Right ventricle myocardium superior (tissue), 1 donor: Measurements from ENCODE around the gene PBX3. TPM values are rescaled to one million over a fixed set of nuclear protein-coding genes. Genes with fewer than 3 reads are reported as not detected.

Experiments used
- ATAC-seq: fragments of 200-7000 bp; cut with Tn5 transposase; one replicate; pipeline ENCODE4 v1.9.1; 2020; ENCODE audit warnings: mild to moderate bottlenecking; ENCODE audit not compliant: poor library complexity
- DNase-seq: peaks from one replicate; pipeline ENCODE4 v3.0.0-alpha.2; 2020
- intact Hi-C: fragments of 100-400 bp; cut with DNase I; formaldehyde crosslinking; loops from one replicate; pipeline ENCODE4 v1.11.2; 2022
- total RNA-seq: library from RNA; stranded (reverse); fragmentation: NEBNext Ultra II Directional; extraction: Animal tissue kit (Norgen Biotek cat#: 25700); gene quantifications from one replicate; pipeline ENCODE4 v1.2.1, GENCODE V29; 2021
- donor health status: DM: no; HTN: yes; CAD: no; lungs with severe emphysema.

The PBX3 gene
- total RNA-seq, 1 donor from 2014 or later = 54.1 TPM

DNA sequence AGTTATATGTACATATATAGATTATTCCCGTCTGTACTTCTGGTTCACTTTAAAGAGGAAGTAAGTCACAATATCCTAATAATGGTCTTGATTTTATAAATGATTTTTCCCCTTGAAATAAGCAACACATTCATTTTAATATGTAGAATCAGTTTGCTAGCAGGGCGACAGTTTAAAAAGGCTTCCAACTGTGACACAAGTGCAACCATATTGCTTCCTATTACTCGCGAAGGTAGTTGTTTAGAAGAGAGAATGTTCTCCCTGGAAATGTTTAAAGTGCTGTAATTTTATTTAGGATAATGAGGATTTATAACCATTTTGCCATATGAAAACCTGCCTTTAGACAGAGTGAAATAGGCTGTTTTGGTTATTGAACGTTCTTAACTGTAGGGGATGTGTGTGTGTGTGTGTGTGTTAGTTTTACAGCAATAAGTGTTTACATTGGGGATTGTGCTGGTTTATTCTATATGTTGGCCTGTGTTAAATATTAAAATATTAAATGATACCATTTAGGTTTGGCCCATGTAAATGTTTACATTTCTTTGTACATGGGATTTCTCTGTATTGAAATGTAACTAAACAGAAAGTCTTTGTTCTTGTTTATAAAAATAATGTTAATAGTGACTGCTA lies 138.3 kb downstream of the PBX3 start:
- DNase-seq (no peak), ATAC-seq (no peak)
- intact Hi-C loops = loop anchor here (10.0 kb wide), 1 partner anchor 131 kb away; no protein-coding TSS in a partner anchor

DNA sequence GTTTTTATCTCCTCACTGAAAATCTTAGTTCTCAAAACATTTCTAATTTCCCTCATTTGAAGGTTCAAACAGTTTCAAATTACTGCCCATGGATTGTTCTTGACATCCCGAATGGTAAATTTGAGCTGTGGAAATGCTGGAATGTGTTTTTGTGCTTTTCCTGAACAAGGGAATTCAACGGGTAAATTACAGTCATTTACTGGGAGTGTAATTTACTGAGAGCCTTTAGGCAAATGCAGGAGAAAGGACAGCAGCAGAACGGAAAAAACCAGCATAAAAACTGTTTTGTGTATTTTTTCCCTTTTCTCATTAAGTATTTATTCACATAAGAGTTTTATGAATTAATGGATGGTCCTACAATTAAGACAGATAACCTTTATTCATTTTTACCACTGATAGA lies 139.2 kb downstream of the PBX3 start:
- no peak for ATAC-seq
- DNase-seq = no peak
- intact Hi-C loops = loop anchor here (10.0 kb wide), 1 partner anchor 132 kb away; no protein-coding TSS in a partner anchor

DNA sequence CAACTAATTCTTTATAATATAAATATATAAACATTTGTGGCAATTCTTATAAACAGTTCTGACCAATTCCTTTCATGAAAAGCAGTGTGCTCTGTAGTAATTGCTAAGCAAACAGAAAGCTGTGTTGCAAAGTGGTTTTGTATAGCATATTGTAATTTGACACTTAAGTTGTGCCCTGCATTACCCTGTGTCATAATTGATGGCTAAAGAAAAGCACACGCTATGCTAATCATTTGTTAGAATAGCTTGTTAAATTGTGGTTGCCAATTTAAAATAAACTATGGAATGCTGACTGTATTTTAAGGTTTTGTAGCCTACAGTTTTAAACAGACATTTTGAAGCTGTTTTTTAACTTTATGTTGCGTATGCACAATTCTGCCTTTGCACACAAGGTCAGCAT lies 140.0 kb downstream of the PBX3 start:
- DNase-seq = no peak
- intact Hi-C loops = loop anchor here (10.0 kb wide), 1 partner anchor 132 kb away; no protein-coding TSS in a partner anchor
- ATAC-seq = no peak

DNA sequence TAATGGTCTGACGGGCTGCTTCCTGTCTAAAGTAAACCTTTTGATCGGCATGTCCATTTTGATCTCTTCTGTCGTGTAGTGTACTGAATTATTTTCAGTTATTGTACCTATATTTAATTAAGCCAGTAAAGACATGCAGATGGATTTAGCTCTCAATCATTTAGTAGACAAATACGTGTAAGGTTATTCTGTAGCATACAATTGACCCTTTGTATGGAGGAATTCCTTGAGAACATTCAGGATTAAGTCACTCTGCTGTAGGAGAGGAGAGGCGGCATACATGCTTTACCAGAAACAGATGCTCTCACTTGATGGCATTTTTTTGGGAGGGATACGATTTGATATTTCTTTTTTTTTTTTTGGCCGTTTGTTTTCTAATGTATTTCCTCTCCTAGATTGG lies 141.0 kb downstream of the PBX3 start:
- ATAC-seq (no peak), DNase-seq (no peak)
- intact Hi-C loops = loop anchor here (10.0 kb wide), 1 partner anchor 133 kb away; no protein-coding TSS in a partner anchor

DNA sequence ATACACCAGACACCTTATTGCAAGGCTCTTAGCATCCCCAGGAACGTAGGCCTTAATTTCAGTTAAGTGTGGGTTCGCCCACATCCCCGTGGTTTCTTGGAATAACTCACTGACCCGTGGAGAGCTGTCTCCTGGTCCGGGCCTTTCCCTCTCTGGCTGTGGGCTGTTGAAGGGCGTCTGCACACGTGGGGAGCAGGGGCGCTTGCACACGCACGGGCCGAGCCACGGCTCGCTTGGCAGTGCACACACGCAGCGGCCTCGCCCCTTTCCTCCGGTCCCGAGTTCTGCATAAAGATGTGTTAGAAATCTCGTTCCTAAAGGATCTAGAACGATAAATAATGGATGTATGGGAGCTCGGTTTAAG lies 141.9 kb downstream of the PBX3 start:
- peak; percentile 81 for ATAC-seq
- DNase-seq = peak; percentile 54
- intact Hi-C loops = loop anchor here (10.0 kb wide), 1 partner anchor 134 kb away; no protein-coding TSS in a partner anchor

DNA sequence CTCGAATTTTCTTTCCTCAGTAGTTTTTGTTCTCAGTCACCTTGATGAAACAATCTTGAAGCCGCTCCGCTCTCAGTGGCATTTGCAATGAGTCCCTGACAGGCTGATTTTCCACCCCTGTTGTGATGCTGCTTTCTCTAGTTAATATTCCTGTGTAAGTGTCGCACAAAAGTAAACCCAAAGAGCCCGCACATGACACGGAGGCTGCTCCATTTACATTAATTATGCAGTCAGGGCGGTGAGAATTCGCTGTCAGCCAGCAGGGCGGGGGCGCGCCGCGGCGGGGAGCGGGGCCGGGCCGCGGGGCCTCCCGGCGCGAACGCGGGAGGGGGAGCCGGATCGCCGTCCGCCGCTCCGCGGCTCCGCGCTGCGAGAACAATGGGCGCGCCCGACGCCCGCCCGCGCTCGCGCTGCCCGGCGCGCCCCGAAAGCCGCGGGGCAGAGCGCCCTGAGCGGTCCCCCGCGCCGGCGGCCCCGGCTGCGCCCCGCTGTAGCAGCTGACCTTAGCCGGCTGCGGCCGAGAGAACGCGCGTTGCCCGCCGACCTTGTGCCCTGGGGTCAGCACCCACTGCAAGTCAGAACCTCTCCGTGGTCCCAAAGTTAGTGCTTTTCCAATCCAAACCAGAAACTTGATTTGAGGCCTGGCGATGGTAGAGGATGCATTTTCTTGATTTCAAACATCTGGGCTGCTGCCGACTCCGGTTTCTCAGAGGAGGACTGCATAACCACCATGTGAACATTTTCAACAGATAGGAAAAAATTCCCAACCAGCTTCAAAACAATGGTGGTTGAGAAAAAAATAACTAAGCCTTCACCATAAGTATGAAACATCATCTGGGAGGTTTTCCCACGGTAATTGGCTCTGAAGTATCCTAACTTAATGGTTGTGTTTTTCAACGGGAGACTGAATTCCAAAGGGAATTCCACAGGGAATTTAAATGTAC lies 142.6 kb downstream of the PBX3 start:
- DNase-seq (peak; percentile 65), ATAC-seq (peak; percentile 80)
- intact Hi-C loops = loop anchor here (10.0 kb wide), 1 partner anchor 135 kb away; no protein-coding TSS in a partner anchor

DNA sequence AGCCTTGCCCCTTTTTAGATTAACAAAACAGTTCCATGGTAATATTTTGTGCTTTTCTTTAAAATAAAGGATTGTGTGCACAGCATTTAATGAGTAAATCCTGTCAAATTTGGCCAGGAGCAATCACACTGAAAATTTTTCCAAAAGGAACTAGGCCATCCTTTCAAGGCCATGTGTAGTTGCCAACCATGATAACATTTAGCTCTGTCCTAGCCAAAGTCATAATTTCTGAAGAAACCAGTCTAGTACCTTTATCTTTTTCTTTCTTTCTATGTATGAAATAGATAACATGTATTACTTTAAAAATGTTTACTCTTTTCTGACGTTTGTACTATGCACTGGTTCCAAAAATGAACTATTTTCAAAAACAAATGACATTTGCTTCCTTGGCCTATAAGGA lies 143.7 kb downstream of the PBX3 start:
- DNase-seq (no peak), ATAC-seq (no peak)
- intact Hi-C loops = no loop called here

DNA sequence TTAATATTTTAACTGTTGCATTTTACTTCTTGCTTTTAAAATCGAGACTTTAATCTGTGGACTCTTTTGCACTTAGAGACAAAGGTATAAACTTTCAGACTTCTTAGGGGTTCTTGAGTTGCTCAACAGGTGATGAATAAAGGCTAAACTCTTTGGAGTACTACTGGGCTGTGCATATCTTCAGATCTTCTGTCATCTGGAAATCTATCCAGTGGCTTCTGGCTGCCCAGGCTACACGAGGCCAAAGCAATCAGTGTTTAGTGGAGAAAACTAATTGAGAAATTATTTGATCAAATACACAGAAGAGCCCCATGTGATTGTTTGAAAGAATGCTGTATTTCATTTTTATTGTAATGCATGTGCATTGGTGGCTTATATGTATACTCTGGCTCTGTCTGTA lies 146.1 kb downstream of the PBX3 start:
- ATAC-seq (no peak), DNase-seq (no peak)
- intact Hi-C loops = no loop called here

DNA sequence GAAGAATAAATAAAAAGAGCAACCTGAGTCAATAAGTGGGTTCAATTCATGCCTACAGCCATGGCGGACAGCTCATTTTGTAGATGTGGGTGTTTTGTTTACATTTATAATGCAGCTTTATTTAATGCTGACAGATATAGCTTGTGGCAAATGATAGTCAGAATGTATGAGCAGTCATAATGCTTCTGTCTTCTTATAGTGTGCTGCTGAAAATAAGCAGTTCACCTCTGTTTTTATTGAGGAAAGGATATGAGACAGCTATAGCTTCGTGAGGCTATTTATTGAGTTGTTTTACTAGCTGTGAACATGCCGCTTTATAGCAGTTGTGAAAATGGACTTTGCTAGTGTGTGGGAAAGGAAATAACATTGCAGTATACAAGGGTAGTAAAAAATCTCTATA lies 147.4 kb downstream of the PBX3 start:
- intact Hi-C loops = no loop called here
- ATAC-seq = no peak
- no peak for DNase-seq

DNA sequence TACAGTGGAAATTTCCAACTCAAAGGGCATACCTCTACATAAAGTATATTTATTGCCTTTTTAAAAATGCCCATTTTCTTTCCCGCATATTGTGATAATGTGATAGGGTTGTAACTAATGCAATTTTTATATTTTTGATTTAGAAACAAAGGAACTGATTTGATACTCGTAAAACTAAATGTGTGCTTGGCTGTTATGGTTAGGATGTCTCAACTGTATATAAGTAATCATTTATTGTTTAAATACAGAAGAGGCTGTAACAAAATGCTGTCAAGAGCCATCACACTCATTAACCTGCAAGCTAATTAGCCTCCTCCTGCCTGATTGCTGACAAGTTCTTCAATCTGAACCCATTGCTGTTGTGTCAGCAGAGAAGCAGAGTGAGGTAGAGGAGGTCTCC lies 149.2 kb downstream of the PBX3 start:
- no peak for DNase-seq
- intact Hi-C loops = no loop called here
- ATAC-seq = no peak

DNA sequence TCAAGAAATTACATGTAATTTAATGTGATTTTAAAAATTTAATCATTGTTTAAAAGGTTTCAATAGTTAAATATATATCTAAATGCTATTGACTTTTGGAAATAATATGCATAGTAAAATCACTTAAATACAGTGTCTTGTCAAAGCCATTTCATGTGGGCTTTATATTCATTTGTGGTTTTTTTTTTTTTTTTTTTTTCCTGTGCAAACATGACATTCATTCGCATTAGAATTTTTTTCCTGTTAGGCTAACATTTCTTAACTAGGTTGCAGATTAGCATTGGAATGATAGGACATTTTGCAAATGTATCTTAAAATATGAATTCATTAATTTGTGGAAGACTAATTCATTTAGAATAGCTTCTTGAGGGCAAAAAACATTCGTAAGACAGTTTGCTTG lies 149.8 kb downstream of the PBX3 start:
- intact Hi-C loops = no loop called here
- DNase-seq = no peak
- no peak for ATAC-seq

DNA sequence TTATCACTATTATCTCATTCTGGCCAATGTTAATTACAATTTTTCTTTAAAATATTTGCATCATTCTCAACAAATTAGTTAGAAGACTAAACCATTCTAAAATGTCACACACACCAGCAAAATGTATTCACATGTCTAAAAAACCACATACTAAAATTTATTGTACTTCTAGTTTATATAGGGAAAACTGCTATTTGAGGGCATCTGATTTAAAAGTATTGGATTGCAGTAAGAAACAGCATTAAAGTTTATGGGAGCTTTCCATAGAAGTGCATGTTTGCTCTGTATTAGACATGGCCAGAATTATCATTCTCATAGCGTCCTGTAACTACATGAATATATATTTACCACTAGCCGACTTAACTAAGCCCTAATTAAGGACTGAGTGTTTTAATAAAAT lies 150.3 kb downstream of the PBX3 start:
- ATAC-seq (no peak), DNase-seq (no peak)
- intact Hi-C loops = no loop called here

DNA sequence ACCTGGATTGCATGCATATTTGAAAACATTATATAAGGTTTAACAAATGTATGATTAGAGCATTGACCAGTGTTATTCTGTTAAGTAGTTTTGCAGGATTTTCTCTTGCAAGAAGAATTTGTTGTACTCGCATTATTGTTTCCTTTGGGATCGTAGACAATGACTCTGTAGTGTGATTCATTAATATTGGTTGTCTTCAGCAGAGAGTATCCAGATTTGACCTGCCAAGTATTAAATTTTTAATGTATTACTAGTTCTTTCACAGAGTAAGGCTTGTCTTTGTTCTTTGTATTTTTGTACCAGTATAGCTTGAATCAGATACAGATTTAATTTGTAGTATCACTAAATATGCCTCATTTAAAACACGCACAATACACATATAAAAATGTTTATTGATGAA lies 155.0 kb downstream of the PBX3 start:
- ATAC-seq = no peak
- intact Hi-C loops = no loop called here
- no peak for DNase-seq

DNA sequence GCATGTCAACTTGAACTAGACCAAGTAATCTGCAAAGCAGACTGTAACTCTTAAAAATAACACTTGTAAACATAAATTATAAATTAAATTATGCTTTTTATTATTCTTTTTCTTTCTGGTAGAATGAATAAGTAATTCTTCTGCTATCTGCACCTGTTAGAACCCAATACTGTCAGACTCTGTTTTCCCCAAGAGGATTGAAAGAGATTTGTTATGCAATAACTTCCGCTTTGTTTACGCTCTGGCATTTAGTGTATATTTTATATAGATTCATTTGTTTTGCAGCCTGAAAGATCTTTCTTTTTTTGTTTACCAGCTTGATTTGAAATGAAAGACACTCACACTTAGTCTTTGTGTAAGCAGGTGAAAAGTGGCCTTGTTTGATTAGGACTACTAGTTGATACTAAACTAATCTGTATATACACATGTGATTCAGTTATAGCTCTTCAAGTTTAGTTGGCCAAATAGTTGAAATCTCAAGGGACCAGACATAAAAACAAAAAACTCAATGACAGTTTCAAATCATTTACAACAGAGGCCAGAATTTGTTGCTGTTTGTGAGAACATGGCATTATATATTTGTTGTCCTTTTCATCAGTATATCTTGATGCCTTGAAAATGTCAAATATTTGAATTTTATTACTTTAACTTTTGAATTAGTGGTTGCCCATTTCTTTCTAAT lies 155.8 kb downstream of the PBX3 start:
- no peak for ATAC-seq

DNA sequence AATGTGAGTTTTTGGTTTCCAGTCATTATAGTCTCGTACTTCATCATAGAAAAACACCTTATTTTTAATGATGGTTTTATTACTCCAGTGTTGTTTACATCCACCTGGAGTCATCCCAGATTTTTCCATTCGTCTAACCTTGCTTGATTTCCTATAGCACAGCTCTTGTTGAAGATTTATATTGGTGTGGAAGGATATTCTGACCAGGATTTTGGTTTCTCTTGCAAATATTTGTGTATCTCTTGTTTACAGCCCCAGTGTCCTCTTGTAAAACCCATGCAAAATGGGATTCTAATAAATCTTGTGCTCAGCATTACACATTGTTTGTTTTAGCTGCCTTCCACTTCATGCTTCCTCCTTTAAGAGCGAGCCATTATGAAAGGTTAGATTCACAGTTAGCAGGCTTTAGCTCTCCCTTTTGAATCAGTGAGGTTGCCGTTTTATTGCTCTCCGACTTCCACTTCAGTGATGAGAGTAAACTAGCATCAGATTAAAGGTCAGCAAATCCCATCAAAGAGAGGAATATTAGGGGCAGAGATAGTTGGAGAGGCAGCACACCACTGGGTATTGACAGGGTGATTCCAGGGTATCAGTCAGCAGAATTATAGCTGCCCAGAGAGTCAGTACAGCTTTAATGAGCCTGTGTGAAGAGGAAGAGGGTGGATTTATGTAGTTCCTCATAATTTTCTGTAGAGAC lies 157.1 kb downstream of the PBX3 start:
- intact Hi-C loops = no loop called here
- ATAC-seq = peak; percentile 58
- no peak for DNase-seq

More for the DNA sequence above, 155.8 kb downstream of the PBX3 start:
- intact Hi-C loops = no loop called here
- DNase-seq = no peak

DNA sequence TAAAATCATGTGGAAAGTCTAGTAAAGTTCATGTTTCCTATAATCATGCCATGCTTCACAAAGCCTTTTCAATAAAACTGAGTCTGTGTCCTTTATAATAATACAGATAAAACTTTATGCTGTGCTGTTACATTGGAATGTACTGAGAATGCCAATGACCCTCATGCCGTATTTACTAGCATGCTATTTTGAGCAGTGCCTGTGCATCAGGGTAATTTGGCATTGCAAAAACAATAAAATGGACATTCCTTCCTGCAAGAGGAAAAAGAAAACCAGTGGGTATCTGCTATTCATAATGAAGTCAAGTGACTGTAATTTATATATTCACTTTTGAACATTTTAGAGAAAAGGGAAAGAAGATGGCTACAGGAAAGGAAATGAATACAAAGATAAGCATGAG lies 159.0 kb downstream of the PBX3 start:
- intact Hi-C loops = no loop called here

DNA sequence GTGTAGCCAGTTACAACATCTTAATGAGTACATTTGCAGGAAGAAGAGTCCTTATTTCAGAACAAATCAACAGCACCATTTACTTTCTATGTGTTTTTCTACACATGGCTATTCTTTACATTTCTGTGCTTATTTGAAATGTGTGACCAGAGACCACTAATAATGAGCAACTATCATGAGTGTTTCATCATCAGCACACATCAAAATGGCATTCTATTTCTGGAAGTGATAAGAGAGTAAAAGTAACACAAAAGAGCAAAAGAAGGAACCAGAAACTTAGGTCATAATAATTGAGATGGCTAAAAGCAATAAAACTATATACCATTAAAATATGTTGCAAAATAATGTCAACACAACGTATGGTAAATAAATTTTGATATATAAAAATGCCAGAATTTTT lies 159.7 kb downstream of the PBX3 start:
- ATAC-seq (no peak), DNase-seq (no peak)
- intact Hi-C loops = no loop called here

More for the DNA sequence above, 159.0 kb downstream of the PBX3 start:
- ATAC-seq = peak; percentile 53
- no peak for DNase-seq

DNA sequence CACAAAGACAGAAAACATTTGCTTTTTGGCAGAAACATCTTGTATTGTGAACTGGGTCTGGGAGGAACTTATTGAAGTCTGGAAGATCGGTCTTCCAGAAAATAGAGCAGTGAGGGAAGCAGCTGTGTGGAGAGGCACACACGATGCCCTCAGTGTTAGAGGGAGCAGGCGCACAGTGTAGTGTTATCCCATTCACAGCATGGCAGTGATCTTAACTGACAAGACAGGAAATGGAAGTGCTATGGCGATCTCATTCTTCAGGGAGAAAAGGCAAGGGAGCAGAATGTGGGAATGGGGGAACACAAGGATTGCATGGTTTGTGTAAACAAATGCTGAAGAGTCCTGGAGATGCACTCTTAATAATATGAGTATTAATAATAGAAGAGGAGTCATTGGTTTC lies 161.0 kb downstream of the PBX3 start:
- intact Hi-C loops = no loop called here
- DNase-seq (no peak), ATAC-seq (no peak)

DNA sequence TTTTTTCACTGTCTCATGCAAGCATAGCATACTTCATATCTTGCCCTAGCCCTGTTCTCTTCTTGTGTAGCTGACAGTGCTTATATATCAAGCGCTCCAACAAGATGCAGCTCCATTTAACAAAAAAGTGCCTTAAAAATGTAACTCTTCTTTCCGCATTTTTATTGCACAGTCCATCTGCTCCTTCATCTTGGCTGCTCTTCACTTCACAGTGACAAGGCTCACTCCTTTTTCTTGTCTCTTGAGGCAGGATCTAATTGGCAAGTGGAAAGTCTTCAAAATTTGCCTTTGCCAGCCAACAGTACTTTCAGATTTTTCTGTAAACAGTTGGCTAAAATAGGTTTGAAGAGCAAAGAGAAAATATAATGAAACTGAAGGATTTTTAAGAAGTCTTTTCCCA lies 161.8 kb downstream of the PBX3 start:
- intact Hi-C loops = no loop called here
- no peak for DNase-seq
- no peak for ATAC-seq
